GM12878 (cell line): ENCODE results near the gene SCARF1. TPM values are rescaled to one million over a fixed set of nuclear protein-coding genes. Genes with fewer than 3 reads are reported as not detected.

Experiments
- CBX5 ChIP-seq: sonication (generic); IDR thresholded peaks from 2 replicates; pipeline ENCODE4 v1.6.1; 2016; ENCODE audit warnings: low read depth, moderate library complexity, mild to moderate bottlenecking, inconsistent platforms
- CHD1 ChIP-seq: IDR thresholded peaks from 2 replicates; pipeline ENCODE4 v1.6.1; 2012; ENCODE audit warnings: low read depth, low read length, improper control_type of control experiment
- CHD2 ChIP-seq: IDR thresholded peaks from 2 replicates; pipeline ENCODE4 v1.6.1; 2011; ENCODE audit warnings: low read depth, low read length, improper control_type of control experiment, borderline replicate concordance
- HDGF ChIP-seq: fragments of 450-650 bp; IDR thresholded peaks from 2 replicates; pipeline ENCODE4 v1.6.1; 2016; ENCODE audit warnings: antibody characterized with exemption
- IKZF2 ChIP-seq, 2 experiments: fragments of 450-650 bp; IDR thresholded peaks; 2 replicates each; pipeline ENCODE4 v1.6.1; 2017; ENCODE audit warnings: mild to moderate bottlenecking in 2 of 2, moderate library complexity in 2 of 2
- KLF5 ChIP-seq: fragments of 450-650 bp; IDR thresholded peaks from 2 replicates; pipeline ENCODE4 v1.6.1; 2014; ENCODE audit warnings: mild to moderate bottlenecking; ENCODE audit not compliant: partially characterized antibody
- MXI1 ChIP-seq: fragments of 150-350 bp; IDR thresholded peaks from 2 replicates; pipeline ENCODE4 v1.6.1; 2011; ENCODE audit warnings: low read depth, mild to moderate bottlenecking, inconsistent platforms, low read length, improper control_type of control experiment
- MYB ChIP-seq: fragments of 150-350 bp; IDR thresholded peaks from 2 replicates; pipeline ENCODE4 v1.6.1; 2014; ENCODE audit warnings: mild to moderate bottlenecking, low read depth, low read length, borderline replicate concordance
- MYC ChIP-seq: IDR thresholded peaks from 2 replicates; pipeline ENCODE4 v1.6.1; 2011; ENCODE audit warnings: mild to moderate bottlenecking, low read length, moderate library complexity, inconsistent platforms; ENCODE audit not compliant: insufficient read depth, insufficient replicate concordance, insufficient read length, severe bottlenecking
- POLR2A ChIP-seq: IDR thresholded peaks from 2 replicates; pipeline ENCODE4 v1.6.1; 2011; ENCODE audit warnings: low read depth, mild to moderate bottlenecking, low read length
- POLR2AphosphoS2 ChIP-seq: IDR thresholded peaks from 2 replicates; pipeline ENCODE4 v1.6.1; 2011; ENCODE audit warnings: low read depth, mild to moderate bottlenecking, low read length, improper control_type of control experiment, moderate library complexity
- RAD21 ChIP-seq: IDR thresholded peaks from 2 replicates; pipeline ENCODE4 v1.6.1; 2011; ENCODE audit warnings: mild to moderate bottlenecking, low read depth, low read length, moderate library complexity; ENCODE audit not compliant: insufficient read depth
- RFX5 ChIP-seq: IDR thresholded peaks from 2 replicates; pipeline ENCODE4 v1.6.1; 2011; ENCODE audit warnings: low read depth, low read length, improper control_type of control experiment
- SPI1 ChIP-seq: IDR thresholded peaks from 2 replicates; pipeline ENCODE4 v1.6.1; 2011; ENCODE audit warnings: low read depth, mild to moderate bottlenecking, low read length, moderate library complexity, borderline replicate concordance; ENCODE audit not compliant: insufficient read depth
- STAT3 ChIP-seq: IDR thresholded peaks from 2 replicates; pipeline ENCODE4 v1.6.1; 2011; ENCODE audit warnings: low read depth, low read length, improper control_type of control experiment
- polyA plus RNA-seq, 11 experiments: library from polyadenylated mRNA; depleted of rRNA in 4 of 11; unstranded in 6 of 11; stranded (reverse) in 5 of 11; fragments of >200 nt; fragmentation: Nextera tagmentation in 4 of 11; fragmentation: Illumina TruSeq in 1 of 11; extraction: Ambion mirVana in 4 of 11; extraction: Trizol in 1 of 11; gene quantifications; 1 replicate in 1 of 11; 2 replicates in 10 of 11; pipeline versions ENCODE4 v1.2.1 to v1.2.3, GENCODE V29; 2011 to 2016; ENCODE audit warnings: inconsistent platforms in 2 of 11, missing spikeins in 2 of 11, low read depth in 1 of 11
- total RNA-seq, 4 experiments: library from RNA; depleted of rRNA in 3 of 4; stranded (reverse); fragments of >200 nt in 3 of 4; fragmentation: Illumina TruSeq in 1 of 4; extraction: Trizol in 1 of 4; gene quantifications; 2 replicates each; pipeline versions ENCODE4 v1.2.1 to v1.2.3, GENCODE V29; 2013 to 2021
- TF ChIP-seq, protein P1 (sequence below): IDR thresholded peaks from 2 replicates; pipeline ENCODE4 v1.6.1; 2011; ENCODE audit warnings: low read depth, low read length, improper control_type of control experiment, borderline replicate concordance
- TF ChIP-seq, protein P2 (sequence below): IDR thresholded peaks from 2 replicates; pipeline ENCODE4 v1.6.1; 2012; ENCODE audit warnings: low read depth, low read length, improper control_type of control experiment
- TF ChIP-seq, protein P3 (sequence below): IDR thresholded peaks from 2 replicates; pipeline ENCODE4 v1.6.1; 2011; ENCODE audit warnings: borderline replicate concordance, low read depth, mild to moderate bottlenecking, moderate library complexity, low read length; ENCODE audit not compliant: insufficient read depth, poor library complexity, severe bottlenecking
- TF ChIP-seq, protein P4 (sequence below): fragments of 150-350 bp; IDR thresholded peaks from 2 replicates; pipeline ENCODE4 v1.6.1; 2016; ENCODE audit warnings: low read depth, low read length
- TF ChIP-seq, protein P5 (sequence below): IDR thresholded peaks from 2 replicates; pipeline ENCODE4 v1.6.1; 2011; ENCODE audit warnings: borderline replicate concordance, low read depth, mild to moderate bottlenecking, moderate library complexity, mixed read lengths, low read length; ENCODE audit not compliant: insufficient read depth; ENCODE audit errors: extremely low read length
- TF ChIP-seq, protein P6 (sequence below): fragments of 450-650 bp; IDR thresholded peaks from 2 replicates; pipeline ENCODE4 v1.6.1; 2014; ENCODE audit warnings: mild to moderate bottlenecking

Gene SCARF1
- total and polyA plus RNA-seq, 10 of the 15 experiments (the other 5 are each of a cell fraction or from before 2014, with no cell fraction given), result 0.10 to 1.7 (median 0.43) TPM

DNA sequence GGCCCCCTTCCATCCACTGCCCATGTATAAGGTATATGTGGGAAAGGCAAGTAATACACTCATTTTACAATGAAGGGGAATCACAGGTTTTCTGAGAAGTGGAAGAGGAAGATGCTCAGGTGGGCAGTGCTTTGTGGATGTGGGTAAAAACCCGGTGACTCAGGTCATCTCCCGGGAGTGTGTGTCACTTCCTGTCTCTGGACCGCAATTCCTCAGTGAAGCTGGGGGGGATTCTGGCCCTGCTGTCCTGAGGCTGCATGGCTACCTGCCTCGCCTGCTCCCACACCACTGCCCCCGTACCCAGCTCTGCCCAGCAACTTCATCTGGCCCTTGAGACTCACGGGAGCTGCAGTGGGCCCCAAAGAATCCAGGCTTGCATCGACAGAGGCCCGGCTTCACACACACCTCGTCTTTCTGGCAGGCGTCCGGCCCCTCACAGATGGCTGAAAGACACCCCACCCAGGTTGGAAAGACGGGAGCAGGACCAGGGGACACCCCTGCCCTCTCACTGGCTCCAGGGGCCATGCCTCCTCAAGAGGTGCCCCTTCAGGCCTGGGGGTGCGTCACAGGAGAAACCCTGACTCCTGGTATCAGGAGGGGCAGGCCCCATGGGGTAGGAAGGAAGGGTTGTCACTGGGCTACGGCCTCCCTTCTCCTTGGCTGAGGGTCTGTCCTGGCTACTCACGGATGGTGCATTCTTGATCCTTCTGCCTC lies 882 bp downstream of the SCARF1 start (continued):
- TF ChIP-seq, protein P1, sequence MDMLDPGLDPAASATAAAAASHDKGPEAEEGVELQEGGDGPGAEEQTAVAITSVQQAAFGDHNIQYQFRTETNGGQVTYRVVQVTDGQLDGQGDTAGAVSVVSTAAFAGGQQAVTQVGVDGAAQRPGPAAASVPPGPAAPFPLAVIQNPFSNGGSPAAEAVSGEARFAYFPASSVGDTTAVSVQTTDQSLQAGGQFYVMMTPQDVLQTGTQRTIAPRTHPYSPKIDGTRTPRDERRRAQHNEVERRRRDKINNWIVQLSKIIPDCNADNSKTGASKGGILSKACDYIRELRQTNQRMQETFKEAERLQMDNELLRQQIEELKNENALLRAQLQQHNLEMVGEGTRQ, result no peak
- TF ChIP-seq MYC, result no peak
- TF ChIP-seq CHD1, result no peak
- TF ChIP-seq RFX5, result no peak
- TF ChIP-seq, protein P2, sequence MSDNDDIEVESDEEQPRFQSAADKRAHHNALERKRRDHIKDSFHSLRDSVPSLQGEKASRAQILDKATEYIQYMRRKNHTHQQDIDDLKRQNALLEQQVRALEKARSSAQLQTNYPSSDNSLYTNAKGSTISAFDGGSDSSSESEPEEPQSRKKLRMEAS, result no peak
- TF ChIP-seq, protein P3, sequence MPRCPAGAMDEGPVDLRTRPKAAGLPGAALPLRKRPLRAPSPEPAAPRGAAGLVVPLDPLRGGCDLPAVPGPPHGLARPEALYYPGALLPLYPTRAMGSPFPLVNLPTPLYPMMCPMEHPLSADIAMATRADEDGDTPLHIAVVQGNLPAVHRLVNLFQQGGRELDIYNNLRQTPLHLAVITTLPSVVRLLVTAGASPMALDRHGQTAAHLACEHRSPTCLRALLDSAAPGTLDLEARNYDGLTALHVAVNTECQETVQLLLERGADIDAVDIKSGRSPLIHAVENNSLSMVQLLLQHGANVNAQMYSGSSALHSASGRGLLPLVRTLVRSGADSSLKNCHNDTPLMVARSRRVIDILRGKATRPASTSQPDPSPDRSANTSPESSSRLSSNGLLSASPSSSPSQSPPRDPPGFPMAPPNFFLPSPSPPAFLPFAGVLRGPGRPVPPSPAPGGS, result peak; percentile 16
- no peak for TF ChIP-seq MYB
- no peak for TF ChIP-seq KLF5
- no peak for TF ChIP-seq CBX5
- TF ChIP-seq POLR2AphosphoS2, result no peak
- TF ChIP-seq, protein P4, sequence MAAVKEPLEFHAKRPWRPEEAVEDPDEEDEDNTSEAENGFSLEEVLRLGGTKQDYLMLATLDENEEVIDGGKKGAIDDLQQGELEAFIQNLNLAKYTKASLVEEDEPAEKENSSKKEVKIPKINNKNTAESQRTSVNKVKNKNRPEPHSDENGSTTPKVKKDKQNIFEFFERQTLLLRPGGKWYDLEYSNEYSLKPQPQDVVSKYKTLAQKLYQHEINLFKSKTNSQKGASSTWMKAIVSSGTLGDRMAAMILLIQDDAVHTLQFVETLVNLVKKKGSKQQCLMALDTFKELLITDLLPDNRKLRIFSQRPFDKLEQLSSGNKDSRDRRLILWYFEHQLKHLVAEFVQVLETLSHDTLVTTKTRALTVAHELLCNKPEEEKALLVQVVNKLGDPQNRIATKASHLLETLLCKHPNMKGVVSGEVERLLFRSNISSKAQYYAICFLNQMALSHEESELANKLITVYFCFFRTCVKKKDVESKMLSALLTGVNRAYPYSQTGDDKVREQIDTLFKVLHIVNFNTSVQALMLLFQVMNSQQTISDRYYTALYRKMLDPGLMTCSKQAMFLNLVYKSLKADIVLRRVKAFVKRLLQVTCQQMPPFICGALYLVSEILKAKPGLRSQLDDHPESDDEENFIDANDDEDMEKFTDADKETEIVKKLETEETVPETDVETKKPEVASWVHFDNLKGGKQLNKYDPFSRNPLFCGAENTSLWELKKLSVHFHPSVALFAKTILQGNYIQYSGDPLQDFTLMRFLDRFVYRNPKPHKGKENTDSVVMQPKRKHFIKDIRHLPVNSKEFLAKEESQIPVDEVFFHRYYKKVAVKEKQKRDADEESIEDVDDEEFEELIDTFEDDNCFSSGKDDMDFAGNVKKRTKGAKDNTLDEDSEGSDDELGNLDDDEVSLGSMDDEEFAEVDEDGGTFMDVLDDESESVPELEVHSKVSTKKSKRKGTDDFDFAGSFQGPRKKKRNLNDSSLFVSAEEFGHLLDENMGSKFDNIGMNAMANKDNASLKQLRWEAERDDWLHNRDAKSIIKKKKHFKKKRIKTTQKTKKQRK, result no peak
- no peak for TF ChIP-seq POLR2A
- TF ChIP-seq, protein P5, sequence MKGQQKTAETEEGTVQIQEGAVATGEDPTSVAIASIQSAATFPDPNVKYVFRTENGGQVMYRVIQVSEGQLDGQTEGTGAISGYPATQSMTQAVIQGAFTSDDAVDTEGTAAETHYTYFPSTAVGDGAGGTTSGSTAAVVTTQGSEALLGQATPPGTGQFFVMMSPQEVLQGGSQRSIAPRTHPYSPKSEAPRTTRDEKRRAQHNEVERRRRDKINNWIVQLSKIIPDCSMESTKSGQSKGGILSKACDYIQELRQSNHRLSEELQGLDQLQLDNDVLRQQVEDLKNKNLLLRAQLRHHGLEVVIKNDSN, result no peak
- TF ChIP-seq CHD2, result no peak
- no peak for TF ChIP-seq MXI1
- no peak for TF ChIP-seq STAT3
- peak; percentile 68; the same call in 1 of the 2 replicates for TF ChIP-seq SPI1
- TF ChIP-seq IKZF2 (IDR thresholded peaks at IDR 0.05), result peak; percentile 84 to 85
- TF ChIP-seq RAD21, result no peak
- TF ChIP-seq, protein P6, sequence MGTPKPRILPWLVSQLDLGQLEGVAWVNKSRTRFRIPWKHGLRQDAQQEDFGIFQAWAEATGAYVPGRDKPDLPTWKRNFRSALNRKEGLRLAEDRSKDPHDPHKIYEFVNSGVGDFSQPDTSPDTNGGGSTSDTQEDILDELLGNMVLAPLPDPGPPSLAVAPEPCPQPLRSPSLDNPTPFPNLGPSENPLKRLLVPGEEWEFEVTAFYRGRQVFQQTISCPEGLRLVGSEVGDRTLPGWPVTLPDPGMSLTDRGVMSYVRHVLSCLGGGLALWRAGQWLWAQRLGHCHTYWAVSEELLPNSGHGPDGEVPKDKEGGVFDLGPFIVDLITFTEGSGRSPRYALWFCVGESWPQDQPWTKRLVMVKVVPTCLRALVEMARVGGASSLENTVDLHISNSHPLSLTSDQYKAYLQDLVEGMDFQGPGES, result no peak
- no peak for TF ChIP-seq HDGF
